HCT116 (cell line): ENCODE data around the gene INTS3.

Experiments
- CEBPB ChIP-seq: IDR thresholded peaks from 2 replicates; pipeline ENCODE4 v1.6.1; 2012; ENCODE audit warnings: low read depth
- CTCF ChIP-seq, 3 experiments: fragments of 200-600 bp in 1 of 3; sonication (generic) in 1 of 3; IDR thresholded peaks in 2 of 3; conservative IDR thresholded peaks in 1 of 3; 2 replicates each; pipeline ENCODE4 v1.5.1; 2012 to 2017; ENCODE audit warnings: low read depth in 2 of 3, low read length in 2 of 3, antibody characterized with exemption in 1 of 3, borderline replicate concordance in 1 of 3, control low read depth in 1 of 3, mild to moderate bottlenecking in 1 of 3, mixed read lengths in 1 of 3, mixed run types in 1 of 3, moderate library complexity in 1 of 3; ENCODE audit not compliant: insufficient read depth in 1 of 3
- EGR1 ChIP-seq: IDR thresholded peaks from 2 replicates; pipeline ENCODE4 v1.6.1; 2012; ENCODE audit warnings: low read depth
- EZH2 ChIP-seq: fragments of 200-600 bp; sonication (generic); IDR thresholded peaks from 2 replicates; pipeline ENCODE4 v1.6.1; 2017; ENCODE audit warnings: antibody characterized with exemption, mixed run types
- EZH2phosphoT487 ChIP-seq: fragments of 200-600 bp; IDR thresholded peaks from 2 replicates; pipeline ENCODE4 v1.6.1; 2018; ENCODE audit warnings: antibody characterized with exemption, borderline replicate concordance
- JUND ChIP-seq: IDR thresholded peaks from 2 replicates; pipeline ENCODE4 v1.6.1; 2012
- POLR2A ChIP-seq: IDR thresholded peaks from 2 replicates; pipeline ENCODE4 v1.7.0; 2011; ENCODE audit warnings: borderline replicate concordance; ENCODE audit not compliant: insufficient read depth, insufficient read length; ENCODE audit errors: extremely low read depth
- POLR2AphosphoS5 ChIP-seq: IDR thresholded peaks from 2 replicates; pipeline ENCODE4 v1.6.1; 2011; ENCODE audit warnings: mild to moderate bottlenecking, low read depth, low read length, moderate library complexity
- RAD21 ChIP-seq: IDR thresholded peaks from 2 replicates; pipeline ENCODE4 v1.6.1; 2012; ENCODE audit warnings: low read depth, mild to moderate bottlenecking
- REST ChIP-seq: IDR thresholded peaks from 2 replicates; pipeline ENCODE4 v1.6.1; 2012; ENCODE audit warnings: low read depth
- SP1 ChIP-seq: IDR thresholded peaks from 2 replicates; pipeline ENCODE4 v1.6.1; 2012; ENCODE audit warnings: low read depth
- SRF ChIP-seq: IDR thresholded peaks from 2 replicates; pipeline ENCODE4 v1.6.1; 2012; ENCODE audit warnings: low read depth
- ZBTB33 ChIP-seq: IDR thresholded peaks from 2 replicates; pipeline ENCODE4 v1.6.1; 2011; ENCODE audit warnings: mild to moderate bottlenecking, low read length, moderate library complexity; ENCODE audit not compliant: insufficient replicate concordance; ENCODE audit errors: extremely low read depth
- ZFX ChIP-seq: fragments of 450-650 bp; IDR thresholded peaks from 2 replicates; pipeline ENCODE4 v1.6.1; 2017

- no peak for TF ChIP-seq CTCF (IDR thresholded peaks at IDR 0.05 in 2 of 3, conservative IDR thresholded peaks at IDR 0.05 in 1 of 3; ENCODE audit: borderline replicate concordance in 1 of 3, insufficient read depth in 1 of 3, low read depth in 2 of 3, low read length in 2 of 3)
- TF ChIP-seq JUND: no peak
- TF ChIP-seq POLR2A: no peak
- TF ChIP-seq POLR2AphosphoS5: no peak
- no peak for TF ChIP-seq ZBTB33
- no peak for TF ChIP-seq SRF
- no peak for TF ChIP-seq EZH2
- no peak for TF ChIP-seq EGR1
- no peak for TF ChIP-seq RAD21
- TF ChIP-seq EZH2phosphoT487: no peak
- no peak for TF ChIP-seq REST
- no peak for TF ChIP-seq ZFX
- no peak for TF ChIP-seq SP1
- TF ChIP-seq CEBPB: no peak
Observed at GRCh38 chr1:153800516-153800915, 72.7 kb downstream of the INTS3 start.
